Karpas-422 (cell line): ENCODE measurements around the gene CD27. TPM values are rescaled to one million over a fixed set of nuclear protein-coding genes. Genes with fewer than 3 reads are reported as not detected.

ENCODE experiments used
- DNase-seq: peaks from one replicate; pipeline ENCODE4 v3.0.0-alpha.2; 2015
- H2AFZ ChIP-seq: fragments of 200-600 bp; sonication (generic); 2 replicates; pipeline ENCODE4 v1.6.1; 2014; ENCODE audit warnings: antibody characterized with exemption, low read length, mixed read lengths
- H3K27ac ChIP-seq: fragments of 200-600 bp; sonication (generic); 2 replicates; pipeline ENCODE4 v1.5.1; 2014; ENCODE audit warnings: mild to moderate bottlenecking, low read length, moderate library complexity
- H3K27me3 ChIP-seq: fragments of 200-600 bp; sonication (generic); 2 replicates; pipeline ENCODE4 v1.6.1; 2014; ENCODE audit warnings: low read length, mixed read lengths
- H3K36me3 ChIP-seq: fragments of 200-600 bp; sonication (generic); 2 replicates; pipeline ENCODE4 v1.6.1; 2014; ENCODE audit warnings: low read length, mixed read lengths; ENCODE audit not compliant: insufficient read depth
- H3K4me1 ChIP-seq: fragments of 200-600 bp; sonication (generic); 2 replicates; pipeline ENCODE4 v1.6.1; 2014; ENCODE audit warnings: mild to moderate bottlenecking, low read length, mixed read lengths
- H3K4me2 ChIP-seq: fragments of 200-600 bp; sonication (generic); 2 replicates; pipeline ENCODE4 v1.6.1; 2014; ENCODE audit warnings: low read length, low read depth, mild to moderate bottlenecking; ENCODE audit not compliant: poor library complexity, severe bottlenecking
- H3K4me3 ChIP-seq: fragments of 200-600 bp; sonication (generic); 2 replicates; pipeline ENCODE4 v1.5.1; 2014; ENCODE audit warnings: mild to moderate bottlenecking, antibody characterized with exemption, low read length, mixed read lengths
- H3K79me2 ChIP-seq: fragments of 200-600 bp; sonication (generic); 2 replicates; pipeline ENCODE4 v1.6.1; 2014; ENCODE audit warnings: mild to moderate bottlenecking, low read length, mixed read lengths
- H3K9ac ChIP-seq: fragments of 200-600 bp; sonication (generic); 2 replicates; pipeline ENCODE4 v1.6.0; 2014; ENCODE audit warnings: low read length
- H3K9me2 ChIP-seq: fragments of 200-600 bp; sonication (generic), shearing (Covaris generic); replicated peaks from 2 replicates; pipeline ENCODE4 v1.6.0; 2014; ENCODE audit warnings: mild to moderate bottlenecking, low read length, moderate library complexity; ENCODE audit not compliant: insufficient read depth
- H3K9me3 ChIP-seq: fragments of 300-700, 200-600 bp; sonication (generic); 2 replicates; pipeline ENCODE4 v1.6.1; 2014; ENCODE audit warnings: low read length, mixed read lengths
- H4K20me1 ChIP-seq: fragments of 200-600 bp; sonication (generic); 2 replicates; pipeline ENCODE4 v1.6.1; 2014; ENCODE audit warnings: mild to moderate bottlenecking, antibody characterized with exemption, low read length, low read depth; ENCODE audit not compliant: insufficient read depth
- total RNA-seq: library from RNA; depleted of rRNA; stranded (reverse); fragments of >200 nt; shearing (Covaris generic); gene quantifications from 2 replicates; pipeline ENCODE4 v1.2.3, GENCODE V29; 2014; ENCODE audit warnings: low replicate concordance; rRNA removed

The CD27 gene
- total RNA-seq = 155 and 203 TPM in 2 replicates

- Histone ChIP-seq H3K9me2 (no peaks in the 10 kb centered on the region), H3K4me3 (peak within 1 kb of the TSS; percentile 77), H3K9me3 (no peaks in the 10 kb centered on the region), H4K20me1 (no peaks in the 10 kb centered on the region), H3K27ac (peak within 1 kb of the TSS; percentile 100), H3K36me3 (peaks cover 6% of the 10 kb centered on the region; the same call in 1 of the 2 replicates), H2AFZ (no peak within 1 kb of the TSS), H3K9ac (peak within 1 kb of the TSS; percentile 100), H3K79me2 (peaks cover 15% of the 10 kb centered on the region), H3K4me2 (peak within 1 kb of the TSS; percentile 88), H3K4me1 (peaks cover 74% of the 10 kb centered on the region), H3K27me3 (no peaks in the 10 kb centered on the region)
- peak; percentile 87 for DNase-seq
Measured at GRCh38 chr12:6444704-6445688, at the start of gene CD27. TSS of gene CD27 (plus strand) at chr12:6444955. CDS start at chr12:6445096, 141 bp downstream.

- no peak overlapping the region for H3K4me2 ChIP-seq
- no peaks in the 10 kb centered on the region for H3K4me1 ChIP-seq
- H3K36me3 ChIP-seq = no peaks in the 10 kb centered on the region
- no peaks in the 10 kb centered on the region for H3K9me2 ChIP-seq
- no peak overlapping the region for H3K27ac ChIP-seq
- no peak for DNase-seq
- H3K27me3 ChIP-seq = no peaks in the 10 kb centered on the region
- H3K9me3 ChIP-seq = no peaks in the 10 kb centered on the region
- no peak overlapping the region for H3K4me3 ChIP-seq
- no peak overlapping the region for H2AFZ ChIP-seq
- H4K20me1 ChIP-seq = no peaks in the 10 kb centered on the region
- no peaks in the 10 kb centered on the region for H3K79me2 ChIP-seq
- H3K9ac ChIP-seq = no peak overlapping the region
Measured at GRCh38 chr12:6396031-6396430, 48.7 kb upstream of the CD27 start.

GRCh38 chr12:6399884-6400644 is 44.7 kb upstream of the CD27 start:
- H3K27ac ChIP-seq = no peak overlapping the region
- no peak overlapping the region for H3K4me2 ChIP-seq
- no peak overlapping the region for H3K4me3 ChIP-seq
- no peaks in the 10 kb centered on the region for H3K9me3 ChIP-seq
- H4K20me1 ChIP-seq = no peaks in the 10 kb centered on the region
- no peaks in the 10 kb centered on the region for H3K36me3 ChIP-seq
- no peaks in the 10 kb centered on the region for H3K27me3 ChIP-seq
- no peak overlapping the region for H2AFZ ChIP-seq
- no peaks in the 10 kb centered on the region for H3K9me2 ChIP-seq
- no peak for DNase-seq
- no peak overlapping the region for H3K9ac ChIP-seq
- H3K79me2 ChIP-seq = no peaks in the 10 kb centered on the region
- H3K4me1 ChIP-seq = no peaks in the 10 kb centered on the region

GRCh38 chr12:6404390-6404789 is 40.4 kb upstream of the CD27 start:
- no peaks in the 10 kb centered on the region for H3K27me3 ChIP-seq
- no peaks in the 10 kb centered on the region for H3K9me3 ChIP-seq
- H3K9me2 ChIP-seq = no peaks in the 10 kb centered on the region
- no peak overlapping the region for H3K4me2 ChIP-seq
- H3K4me1 ChIP-seq = no peaks in the 10 kb centered on the region
- no peaks in the 10 kb centered on the region for H3K36me3 ChIP-seq
- H3K9ac ChIP-seq = no peak overlapping the region
- H2AFZ ChIP-seq = no peak overlapping the region
- H4K20me1 ChIP-seq = no peaks in the 10 kb centered on the region
- DNase-seq = no peak
- H3K27ac ChIP-seq = no peak overlapping the region
- no peaks in the 10 kb centered on the region for H3K79me2 ChIP-seq
- no peak overlapping the region for H3K4me3 ChIP-seq

- H3K9me3 ChIP-seq = no peaks in the 10 kb centered on the region
- H3K36me3 ChIP-seq = no peaks in the 10 kb centered on the region
- no peak for DNase-seq
- no peaks in the 10 kb centered on the region for H3K4me1 ChIP-seq
- H2AFZ ChIP-seq = no peak overlapping the region
- H3K9ac ChIP-seq = no peak overlapping the region
- H3K27ac ChIP-seq = no peak overlapping the region
- H4K20me1 ChIP-seq = no peaks in the 10 kb centered on the region
- H3K27me3 ChIP-seq = no peaks in the 10 kb centered on the region
- no peaks in the 10 kb centered on the region for H3K9me2 ChIP-seq
- no peak overlapping the region for H3K4me3 ChIP-seq
- H3K4me2 ChIP-seq = no peak overlapping the region
- H3K79me2 ChIP-seq = no peaks in the 10 kb centered on the region
Measured at GRCh38 chr12:6405963-6406362, 38.8 kb upstream of the CD27 start.

GRCh38 chr12:6407236-6407954 is 37.4 kb upstream of the CD27 start:
- no peaks in the 10 kb centered on the region for H3K4me1 ChIP-seq

GRCh38 chr12:6416596-6416995 is 28.2 kb upstream of the CD27 start:
- no peak overlapping the region for H3K4me2 ChIP-seq
- no peak for DNase-seq
- no peaks in the 10 kb centered on the region for H3K36me3 ChIP-seq

More at GRCh38 chr12:6407236-6407954, 37.4 kb upstream of the CD27 start:
- Histone ChIP-seq H3K79me2 (no peaks in the 10 kb centered on the region), H3K9me2 (no peaks in the 10 kb centered on the region), H3K36me3 (no peaks in the 10 kb centered on the region), H3K9me3 (no peaks in the 10 kb centered on the region), H2AFZ (no peak overlapping the region), H3K9ac (no peak overlapping the region), H3K27ac (no peak overlapping the region), H3K4me2 (no peak overlapping the region), H3K27me3 (no peaks in the 10 kb centered on the region), H3K4me3 (no peak overlapping the region), H4K20me1 (no peaks in the 10 kb centered on the region)
- no peak for DNase-seq

More at GRCh38 chr12:6416596-6416995, 28.2 kb upstream of the CD27 start:
- Histone ChIP-seq H3K4me3 (no peak overlapping the region), H3K79me2 (no peaks in the 10 kb centered on the region), H3K9me2 (no peaks in the 10 kb centered on the region), H3K27ac (no peak overlapping the region), H2AFZ (no peak overlapping the region), H4K20me1 (no peaks in the 10 kb centered on the region), H3K27me3 (no peaks in the 10 kb centered on the region), H3K9me3 (no peaks in the 10 kb centered on the region), H3K9ac (no peak overlapping the region), H3K4me1 (peaks cover 3% of the 10 kb centered on the region; the same call in 1 of the 2 replicates)
